ENCODE results near the gene ERC1. TPM values are rescaled to one million over a fixed set of nuclear protein-coding genes. Genes with fewer than 3 reads are reported as not detected.

ERC1 gene
- total RNA-seq, 6 experiments from 2014 or later = 44.1 to 48.9 (median 47.9) TPM

GRCh38 chr12:1357711-1358110 lies 366.7 kb downstream of the ERC1 start:
- Mint-ChIP-seq H3K9me3 (no peaks in the 10 kb centered on the region), H3K4me1 (ENCODE audit: low read depth) (peaks cover 82% of the 10 kb centered on the region), H3K4me3 (no peak overlapping the region), H3K27me3 (ENCODE audit: insufficient read depth) (peaks cover 3% of the 10 kb centered on the region; the same call in 1 of the 2 replicates), H3K36me3 (ENCODE audit: low read depth) (peaks cover 10% of the 10 kb centered on the region; the same call in 1 of the 2 replicates), H3K27ac (peak overlapping the region; percentile 29; the same call in 1 of the 2 replicates)
- TF ChIP-seq, protein P1, sequence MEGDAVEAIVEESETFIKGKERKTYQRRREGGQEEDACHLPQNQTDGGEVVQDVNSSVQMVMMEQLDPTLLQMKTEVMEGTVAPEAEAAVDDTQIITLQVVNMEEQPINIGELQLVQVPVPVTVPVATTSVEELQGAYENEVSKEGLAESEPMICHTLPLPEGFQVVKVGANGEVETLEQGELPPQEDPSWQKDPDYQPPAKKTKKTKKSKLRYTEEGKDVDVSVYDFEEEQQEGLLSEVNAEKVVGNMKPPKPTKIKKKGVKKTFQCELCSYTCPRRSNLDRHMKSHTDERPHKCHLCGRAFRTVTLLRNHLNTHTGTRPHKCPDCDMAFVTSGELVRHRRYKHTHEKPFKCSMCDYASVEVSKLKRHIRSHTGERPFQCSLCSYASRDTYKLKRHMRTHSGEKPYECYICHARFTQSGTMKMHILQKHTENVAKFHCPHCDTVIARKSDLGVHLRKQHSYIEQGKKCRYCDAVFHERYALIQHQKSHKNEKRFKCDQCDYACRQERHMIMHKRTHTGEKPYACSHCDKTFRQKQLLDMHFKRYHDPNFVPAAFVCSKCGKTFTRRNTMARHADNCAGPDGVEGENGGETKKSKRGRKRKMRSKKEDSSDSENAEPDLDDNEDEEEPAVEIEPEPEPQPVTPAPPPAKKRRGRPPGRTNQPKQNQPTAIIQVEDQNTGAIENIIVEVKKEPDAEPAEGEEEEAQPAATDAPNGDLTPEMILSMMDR (IDR thresholded peaks at IDR 0.05) = no peak
- no peak for DNase-seq

DNA sequence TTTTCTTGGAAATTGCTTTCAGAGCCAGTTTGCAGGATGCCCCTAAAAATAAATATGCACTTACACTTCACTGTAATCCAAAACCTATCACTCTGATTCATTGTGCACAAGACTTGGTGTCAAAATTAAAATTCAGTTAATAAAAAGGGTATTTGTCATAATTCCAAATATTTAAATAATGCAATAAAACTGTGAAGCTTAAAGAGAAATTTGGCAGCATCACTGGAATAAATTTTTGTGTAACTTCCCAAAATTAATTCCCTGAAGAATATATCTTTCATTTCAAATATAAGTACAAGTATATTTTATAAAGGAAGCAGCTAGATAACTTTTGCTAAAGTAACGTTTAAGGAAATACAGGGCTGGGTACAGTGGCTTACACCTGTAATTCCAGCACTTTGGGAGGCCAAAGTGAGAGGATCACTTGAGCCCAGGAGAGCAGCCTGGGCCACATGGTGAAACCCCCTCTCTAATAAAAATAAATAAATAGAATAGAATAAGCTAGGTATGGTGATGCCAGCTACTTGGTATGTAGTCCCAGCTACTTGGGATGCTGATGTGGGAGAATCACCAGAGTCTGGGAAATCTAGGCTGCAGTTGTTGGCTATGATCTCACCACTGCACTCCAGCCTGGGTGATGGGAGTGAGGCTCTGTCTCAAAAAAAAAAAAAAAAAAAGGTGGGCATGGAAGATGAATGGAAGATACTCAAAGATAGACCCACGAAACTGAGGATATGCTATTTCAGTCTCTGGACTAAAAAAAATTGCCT lies 369.6 kb downstream of the ERC1 start:
- Mint-ChIP-seq H3K27me3 (ENCODE audit: insufficient read depth) (peaks cover 3% of the 10 kb centered on the region; the same call in 1 of the 2 replicates), H3K27ac (peak overlapping the region; percentile 53), H3K4me1 (ENCODE audit: low read depth) (peaks cover 76% of the 10 kb centered on the region), H3K9me3 (no peaks in the 10 kb centered on the region), H3K4me3 (peak overlapping the region; percentile 58), H3K36me3 (ENCODE audit: low read depth) (peaks cover 17% of the 10 kb centered on the region)
- peak; percentile 84 for DNase-seq
- TF ChIP-seq, protein P1 (IDR thresholded peaks at IDR 0.05) = no peak

- peaks cover 67% of the 10 kb centered on the region for H3K4me1 Mint-ChIP-seq (ENCODE audit: low read depth)
- no peak overlapping the region for H3K4me3 Mint-ChIP-seq
- no peaks in the 10 kb centered on the region for H3K27me3 Mint-ChIP-seq (ENCODE audit: insufficient read depth)
- no peaks in the 10 kb centered on the region for H3K9me3 Mint-ChIP-seq
- H3K36me3 Mint-ChIP-seq (ENCODE audit: low read depth) = peaks cover 19% of the 10 kb centered on the region
- DNase-seq = no peak
- peak overlapping the region; percentile 3; the same call in 1 of the 2 replicates for H3K27ac Mint-ChIP-seq
- TF ChIP-seq, protein P1 (IDR thresholded peaks at IDR 0.05) = no peak
Observed at GRCh38 chr12:1362143-1362662, 371.2 kb downstream of the ERC1 start.

GRCh38 chr12:1365703-1366102 lies 374.7 kb downstream of the ERC1 start:
- no peak overlapping the region for H3K4me3 Mint-ChIP-seq
- TF ChIP-seq, protein P1 (IDR thresholded peaks at IDR 0.05) = no peak
- no peaks in the 10 kb centered on the region for H3K27me3 Mint-ChIP-seq (ENCODE audit: insufficient read depth)
- no peak for DNase-seq
- no peak overlapping the region for H3K27ac Mint-ChIP-seq
- H3K36me3 Mint-ChIP-seq (ENCODE audit: low read depth) = peaks cover 17% of the 10 kb centered on the region
- H3K9me3 Mint-ChIP-seq = no peaks in the 10 kb centered on the region
- peaks cover 52% of the 10 kb centered on the region for H3K4me1 Mint-ChIP-seq (ENCODE audit: low read depth)

- H3K36me3 Mint-ChIP-seq (ENCODE audit: low read depth) = peaks cover 29% of the 10 kb centered on the region
- TF ChIP-seq, protein P1 (IDR thresholded peaks at IDR 0.05) = no peak
- H3K9me3 Mint-ChIP-seq = no peaks in the 10 kb centered on the region
- H3K27ac Mint-ChIP-seq = no peak overlapping the region
- H3K27me3 Mint-ChIP-seq (ENCODE audit: insufficient read depth) = no peaks in the 10 kb centered on the region
- no peak overlapping the region for H3K4me3 Mint-ChIP-seq
- DNase-seq = no peak
- H3K4me1 Mint-ChIP-seq (ENCODE audit: low read depth) = peaks cover 33% of the 10 kb centered on the region
Observed at GRCh38 chr12:1367331-1368291, 376.6 kb downstream of the ERC1 start.

All from HFFc6 (cell line).